NCI-H1105 (cell line): ENCODE data around the gene OR6M1.

Experiments
- DNase-seq: peaks from one replicate; lab custom pipeline; 2025; lab: John Stamatoyannopoulos, UW

OR6M1 gene

DNA sequence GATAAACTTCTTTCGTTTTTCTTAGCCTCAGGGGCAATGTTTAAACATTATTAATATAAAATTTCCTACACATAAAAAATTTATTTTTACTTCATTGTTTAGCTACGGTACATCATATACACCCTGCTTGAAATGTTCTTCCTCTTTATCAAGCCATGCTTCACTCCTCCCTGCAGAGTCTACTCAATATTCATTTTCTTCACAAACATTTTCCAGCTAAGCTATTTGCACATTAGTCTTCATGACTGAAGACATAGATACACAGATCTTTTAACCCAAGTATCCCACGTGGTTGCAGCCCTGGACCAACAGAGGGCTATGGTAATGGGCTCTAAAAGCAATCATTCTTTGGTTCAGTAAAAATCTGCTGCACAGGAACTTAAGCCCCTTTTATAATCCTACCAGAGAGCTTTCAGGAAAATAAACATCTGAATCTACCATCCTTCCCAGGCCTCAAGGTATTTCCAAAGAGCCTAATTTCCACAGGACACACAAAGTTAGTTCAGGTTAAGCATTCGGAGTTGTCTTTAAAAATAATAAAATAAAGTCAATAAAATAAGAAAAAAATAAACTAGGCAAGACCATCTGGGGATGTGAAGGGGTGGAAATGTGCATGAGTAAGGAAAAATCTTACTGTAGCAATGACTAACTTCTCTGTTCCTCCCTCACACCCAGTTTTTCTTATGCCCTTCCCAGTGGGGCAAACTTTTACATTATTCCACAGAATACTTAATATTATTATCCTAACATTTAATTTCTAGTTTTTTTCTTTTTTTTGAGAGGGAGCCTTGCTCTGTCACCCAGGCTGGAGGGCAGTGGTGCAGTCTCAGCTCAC is 30.2 kb downstream of the OR6M1 start:
- no peak for DNase-seq

GRCh38 chr11:123775289-123775688 is 30.9 kb downstream of the OR6M1 start:
- no peak for DNase-seq

DNA sequence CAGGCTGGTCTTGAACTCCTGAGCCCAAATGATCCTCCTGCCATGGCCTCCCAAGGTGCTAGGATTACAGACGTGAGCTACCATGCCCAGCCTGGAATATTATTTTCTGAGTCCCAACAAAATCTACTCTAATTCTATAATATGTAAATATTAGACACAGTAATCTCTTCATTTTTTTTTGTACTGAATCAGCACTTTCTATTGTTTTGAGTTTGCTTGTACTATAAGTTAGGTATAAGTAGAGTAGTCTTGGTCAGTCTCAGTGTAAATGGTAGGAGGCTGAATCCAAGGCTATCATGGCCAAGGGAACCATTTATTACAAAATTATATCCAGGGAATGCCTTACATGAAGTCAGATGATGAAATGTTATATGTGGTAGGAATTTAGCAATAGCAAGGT is 32.2 kb downstream of the OR6M1 start:
- no peak for DNase-seq

DNA sequence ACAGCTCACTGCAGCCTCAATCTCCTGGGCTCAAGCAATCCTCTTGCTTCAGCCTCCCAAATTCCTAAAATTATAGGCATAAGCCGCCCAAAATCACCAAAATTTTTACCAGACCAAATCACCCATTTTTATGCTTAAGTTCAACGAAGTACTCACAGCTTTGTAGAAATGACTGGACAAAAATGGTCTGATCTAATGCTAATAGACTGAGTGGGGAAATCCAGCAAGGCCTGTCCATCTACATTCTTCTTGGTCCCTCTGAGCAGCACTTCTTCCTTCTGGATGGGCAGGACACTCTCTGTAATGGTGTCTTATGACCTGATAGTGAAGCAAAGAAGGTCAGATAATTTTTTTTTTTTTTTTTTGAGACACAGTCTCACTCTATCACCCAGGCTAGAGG is 33.1 kb downstream of the OR6M1 start:
- no peak for DNase-seq

DNA sequence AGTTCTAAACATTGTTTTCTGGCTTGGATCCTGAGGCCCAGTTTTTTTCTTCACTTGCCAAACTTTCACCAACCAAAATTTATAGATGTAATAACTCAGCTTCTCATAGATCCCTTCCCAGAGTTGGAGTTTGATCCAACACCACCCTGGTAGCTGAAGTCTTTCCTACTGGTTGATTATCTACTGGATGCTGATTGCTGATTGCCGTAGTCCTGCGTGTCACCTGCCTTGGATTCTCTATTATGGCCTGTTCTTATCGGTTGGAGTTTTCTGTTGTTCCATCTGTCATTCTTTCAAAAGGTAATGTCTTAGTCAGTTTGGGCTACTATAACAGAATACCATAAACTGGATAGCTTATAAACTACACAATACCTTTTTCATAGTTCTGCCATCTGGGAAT is 34.5 kb downstream of the OR6M1 start:
- DNase-seq, result no peak

DNA sequence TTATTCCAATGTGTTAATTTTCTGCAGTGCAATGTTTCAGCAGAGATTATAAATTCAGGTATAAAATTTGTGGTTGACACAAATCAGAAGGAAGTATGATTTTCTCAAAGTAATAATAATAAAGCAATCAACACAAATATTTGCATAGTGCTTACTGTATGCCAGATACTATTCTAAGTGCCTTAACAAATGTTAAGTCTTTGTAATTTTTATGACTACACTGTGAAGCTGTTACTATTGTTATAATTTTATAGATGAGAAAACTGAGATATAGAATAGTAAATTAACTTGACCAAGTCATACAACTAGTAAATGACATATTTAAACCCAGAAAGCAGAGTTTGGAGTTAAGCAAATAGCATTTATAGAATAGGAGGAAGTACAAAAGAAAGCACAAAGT is 35.4 kb downstream of the OR6M1 start:
- no peak for DNase-seq

- no peak for DNase-seq
These were observed 40.5 kb downstream of the OR6M1 start for GRCh38 chr11:123765601-123766000.

DNA sequence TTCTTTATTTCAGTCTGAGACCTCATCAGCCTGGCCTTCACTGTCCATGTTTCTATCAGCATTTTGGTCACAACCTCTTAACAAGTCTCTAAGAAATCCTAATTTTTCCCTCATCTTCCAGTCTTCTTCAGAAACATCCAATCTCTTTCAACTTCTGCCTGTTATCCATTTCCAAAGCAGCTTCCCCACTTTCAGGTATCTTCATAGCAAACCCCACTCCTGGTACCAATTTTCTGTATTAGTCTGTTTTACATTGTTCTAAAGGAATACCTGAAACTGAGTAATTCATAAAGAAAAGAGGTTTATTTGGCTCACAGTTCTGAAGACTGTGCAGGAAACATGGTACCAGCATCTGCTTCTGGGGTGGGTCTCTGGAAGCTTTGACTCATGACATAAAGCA is 43.7 kb downstream of the OR6M1 start:
- no peak for DNase-seq

- no peak for DNase-seq
These were observed 45.3 kb downstream of the OR6M1 start for GRCh38 chr11:123760894-123761293.

DNA sequence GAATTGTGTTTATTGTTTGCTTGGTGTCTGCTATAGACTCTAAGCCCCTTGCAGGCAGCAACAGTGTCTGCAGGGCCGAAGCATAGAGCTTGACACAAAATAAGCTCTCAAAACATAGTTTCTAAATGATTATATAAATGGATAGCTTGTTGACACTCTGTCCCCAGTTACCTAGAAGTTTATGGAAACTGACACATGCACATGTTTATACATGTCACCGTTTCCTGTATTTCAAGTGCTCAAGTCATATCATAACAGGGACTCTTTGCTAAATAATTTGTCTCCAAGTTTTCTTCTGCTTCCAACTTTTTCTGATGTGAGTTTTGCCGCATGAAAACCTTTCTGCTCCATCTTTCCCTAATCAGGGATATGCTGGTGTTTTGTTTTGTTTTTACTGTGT is 48.2 kb downstream of the OR6M1 start:
- DNase-seq, result no peak

- no peak for DNase-seq
These were observed 50.3 kb downstream of the OR6M1 start for GRCh38 chr11:123755813-123756212.
